Measurements from ENCODE around the gene FMNL3. TPM values are rescaled to one million over a fixed set of nuclear protein-coding genes. Genes with fewer than 3 reads are reported as not detected.
A peak's percentile ranks its signal among the peaks of the same experiment; 100 is the strongest.

FMNL3 gene
- total and polyA plus RNA-seq, 2 of the 13 experiments (the other 11 are each of a cell fraction or from before 2014, with no cell fraction given), result 0.44 to 1.1 TPM

GRCh38 chr12:49741882-49742620 is 34.8 kb upstream of the FMNL3 start (continued):
- TF ChIP-seq ZNF605 (CRISPR knock-in tag; IDR thresholded peaks at IDR 0.05), result no peak
- TF ChIP-seq GATAD2A (CRISPR knock-in tag; IDR thresholded peaks at IDR 0.05), result no peak; the same call in 1 of the 2 replicates
- TF ChIP-seq, protein P1, sequence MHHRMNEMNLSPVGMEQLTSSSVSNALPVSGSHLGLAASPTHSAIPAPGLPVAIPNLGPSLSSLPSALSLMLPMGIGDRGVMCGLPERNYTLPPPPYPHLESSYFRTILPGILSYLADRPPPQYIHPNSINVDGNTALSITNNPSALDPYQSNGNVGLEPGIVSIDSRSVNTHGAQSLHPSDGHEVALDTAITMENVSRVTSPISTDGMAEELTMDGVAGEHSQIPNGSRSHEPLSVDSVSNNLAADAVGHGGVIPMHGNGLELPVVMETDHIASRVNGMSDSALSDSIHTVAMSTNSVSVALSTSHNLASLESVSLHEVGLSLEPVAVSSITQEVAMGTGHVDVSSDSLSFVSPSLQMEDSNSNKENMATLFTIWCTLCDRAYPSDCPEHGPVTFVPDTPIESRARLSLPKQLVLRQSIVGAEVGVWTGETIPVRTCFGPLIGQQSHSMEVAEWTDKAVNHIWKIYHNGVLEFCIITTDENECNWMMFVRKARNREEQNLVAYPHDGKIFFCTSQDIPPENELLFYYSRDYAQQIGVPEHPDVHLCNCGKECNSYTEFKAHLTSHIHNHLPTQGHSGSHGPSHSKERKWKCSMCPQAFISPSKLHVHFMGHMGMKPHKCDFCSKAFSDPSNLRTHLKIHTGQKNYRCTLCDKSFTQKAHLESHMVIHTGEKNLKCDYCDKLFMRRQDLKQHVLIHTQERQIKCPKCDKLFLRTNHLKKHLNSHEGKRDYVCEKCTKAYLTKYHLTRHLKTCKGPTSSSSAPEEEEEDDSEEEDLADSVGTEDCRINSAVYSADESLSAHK (CRISPR knock-in tag; IDR thresholded peaks at IDR 0.05; ENCODE audit: borderline replicate concordance), result no peak
- TF ChIP-seq ZBTB1 (CRISPR knock-in tag; IDR thresholded peaks at IDR 0.05; ENCODE audit: borderline replicate concordance), result no peak
- TF ChIP-seq GTF2F1 (IDR thresholded peaks at IDR 0.05; ENCODE audit: low read length), result no peak
- TF ChIP-seq, protein P2, sequence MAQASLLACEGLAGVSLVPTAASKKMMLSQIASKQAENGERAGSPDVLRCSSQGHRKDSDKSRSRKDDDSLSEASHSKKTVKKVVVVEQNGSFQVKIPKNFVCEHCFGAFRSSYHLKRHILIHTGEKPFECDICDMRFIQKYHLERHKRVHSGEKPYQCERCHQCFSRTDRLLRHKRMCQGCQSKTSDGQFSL (CRISPR knock-in tag; IDR thresholded peaks at IDR 0.05), result no peak
- TF ChIP-seq GPN1 (CRISPR knock-in tag; IDR thresholded peaks at IDR 0.05; ENCODE audit: borderline replicate concordance), result no peak
- TF ChIP-seq ZNF24 (IDR thresholded peaks at IDR 0.05), result no peak
- peak; percentile 64 for TF ChIP-seq HNF4A (CRISPR knock-in tag; IDR thresholded peaks at IDR 0.05)
- TF ChIP-seq YEATS2 (CRISPR knock-in tag; IDR thresholded peaks at IDR 0.05; ENCODE audit: borderline replicate concordance), result no peak
- TF ChIP-seq ZNF274 (CRISPR knock-in tag; IDR thresholded peaks at IDR 0.05), result no peak
- no peak for TF ChIP-seq DPF2 (CRISPR knock-in tag; IDR thresholded peaks at IDR 0.05; ENCODE audit: borderline replicate concordance, low read depth)
- TF ChIP-seq KDM1A (CRISPR knock-in tag; IDR thresholded peaks at IDR 0.05), result no peak
- TF ChIP-seq ZFAT (CRISPR knock-in tag; conservative IDR thresholded peaks at IDR 0.05), result no peak
- TF ChIP-seq ZNF567 (CRISPR knock-in tag; IDR thresholded peaks at IDR 0.05; ENCODE audit: borderline replicate concordance), result no peak
- TF ChIP-seq ZNF800 (CRISPR knock-in tag; IDR thresholded peaks at IDR 0.05), result no peak
- no peak for TF ChIP-seq HOXA9 (CRISPR knock-in tag; IDR thresholded peaks at IDR 0.05; ENCODE audit: borderline replicate concordance)
- no peak for TF ChIP-seq NAIF1 (CRISPR knock-in tag; IDR thresholded peaks at IDR 0.05; ENCODE audit: borderline replicate concordance)
- peak; percentile 44; the same call in 1 of the 2 replicates for TF ChIP-seq PHF21A (CRISPR knock-in tag; IDR thresholded peaks at IDR 0.05)
- no peak for TF ChIP-seq HNRNPK (IDR thresholded peaks at IDR 0.05; ENCODE audit: low read depth, low read length, poor library complexity, severe bottlenecking)
- TF ChIP-seq, protein P3, sequence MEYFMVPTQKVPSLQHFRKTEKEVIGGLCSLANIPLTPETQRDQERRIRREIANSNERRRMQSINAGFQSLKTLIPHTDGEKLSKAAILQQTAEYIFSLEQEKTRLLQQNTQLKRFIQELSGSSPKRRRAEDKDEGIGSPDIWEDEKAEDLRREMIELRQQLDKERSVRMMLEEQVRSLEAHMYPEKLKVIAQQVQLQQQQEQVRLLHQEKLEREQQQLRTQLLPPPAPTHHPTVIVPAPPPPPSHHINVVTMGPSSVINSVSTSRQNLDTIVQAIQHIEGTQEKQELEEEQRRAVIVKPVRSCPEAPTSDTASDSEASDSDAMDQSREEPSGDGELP (IDR thresholded peaks at IDR 0.05; ENCODE audit: borderline replicate concordance, low read depth), result no peak
- TF ChIP-seq MED8 (CRISPR knock-in tag; IDR thresholded peaks at IDR 0.05; ENCODE audit: insufficient replicate concordance), result no peak
- TF ChIP-seq ZMYM3 (CRISPR knock-in tag; IDR thresholded peaks at IDR 0.05), result no peak
- no peak for TF ChIP-seq ZNF761 (CRISPR knock-in tag; conservative IDR thresholded peaks at IDR 0.05)
- no peak for TF ChIP-seq CBFB (CRISPR knock-in tag; IDR thresholded peaks at IDR 0.05)
- no peak for TF ChIP-seq TP53 (CRISPR knock-in tag; conservative IDR thresholded peaks at IDR 0.05)
- no peak for TF ChIP-seq SP2 (CRISPR knock-in tag; IDR thresholded peaks at IDR 0.05)
